Measurements from ENCODE around the gene MLF2. TPM values are rescaled to one million over a fixed set of nuclear protein-coding genes. Genes with fewer than 3 reads are reported as not detected.

The MLF2 gene
- total and polyA plus RNA-seq, 2 of the 13 experiments (the other 11 are each of a cell fraction or from before 2014, with no cell fraction given), result 88.1 to 167 TPM

DNA sequence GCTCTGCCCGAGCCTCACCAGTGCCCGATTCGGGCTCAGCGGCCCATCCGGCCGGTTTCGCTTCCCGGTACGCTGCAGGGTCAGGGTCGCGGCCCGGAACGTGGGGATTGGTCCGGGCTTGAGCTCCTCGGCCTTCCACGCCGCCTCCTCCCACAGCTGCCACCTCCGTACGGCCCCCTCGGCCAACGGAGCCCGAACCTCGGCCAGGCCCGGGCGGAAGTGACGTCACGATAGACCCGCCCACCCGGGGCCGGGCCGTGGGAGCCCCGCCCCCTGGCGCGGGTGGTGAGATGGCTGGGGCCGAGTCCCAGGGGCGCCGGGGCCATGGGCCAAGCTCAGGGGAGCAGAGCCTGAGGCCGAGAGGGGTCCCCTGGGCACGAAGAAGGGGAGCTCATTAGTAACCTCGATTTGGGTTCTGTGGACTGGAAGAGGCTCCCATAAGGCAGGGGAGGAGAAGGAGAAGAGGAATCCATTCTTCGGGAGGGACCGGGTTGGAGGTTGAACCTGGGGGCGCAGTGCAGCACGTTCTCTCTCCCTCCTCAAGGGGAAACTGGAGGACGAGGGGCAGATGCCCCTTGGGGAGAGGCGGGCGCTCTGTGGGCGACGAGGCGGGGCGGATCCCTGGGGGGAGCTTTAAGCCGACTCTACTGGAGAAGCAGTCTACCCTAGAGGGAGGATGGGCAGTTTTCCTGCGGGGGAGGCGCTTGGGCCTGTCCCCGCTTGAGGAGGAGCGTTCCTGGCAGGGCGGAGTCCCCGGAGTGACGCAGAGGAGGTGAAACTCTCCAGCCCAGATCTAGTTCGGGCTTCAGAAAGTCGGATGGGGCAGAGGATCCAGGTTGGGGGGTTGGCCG is at the start of gene MLF2 (continued):
- no peak for TF ChIP-seq NONO (IDR thresholded peaks at IDR 0.05)
- peak; percentile 54 for TF ChIP-seq NONO (CRISPR knock-in tag; conservative IDR thresholded peaks at IDR 0.05)
- TF ChIP-seq SNRNP70 (IDR thresholded peaks at IDR 0.05; ENCODE audit: low read depth, low read length), result no peak
- TF ChIP-seq CHD4 (IDR thresholded peaks at IDR 0.05; ENCODE audit: borderline replicate concordance, low read length), result 0 out of 2 replicates have a peak, but pooled peaks have one; percentile 24
- TF ChIP-seq, protein P1, sequence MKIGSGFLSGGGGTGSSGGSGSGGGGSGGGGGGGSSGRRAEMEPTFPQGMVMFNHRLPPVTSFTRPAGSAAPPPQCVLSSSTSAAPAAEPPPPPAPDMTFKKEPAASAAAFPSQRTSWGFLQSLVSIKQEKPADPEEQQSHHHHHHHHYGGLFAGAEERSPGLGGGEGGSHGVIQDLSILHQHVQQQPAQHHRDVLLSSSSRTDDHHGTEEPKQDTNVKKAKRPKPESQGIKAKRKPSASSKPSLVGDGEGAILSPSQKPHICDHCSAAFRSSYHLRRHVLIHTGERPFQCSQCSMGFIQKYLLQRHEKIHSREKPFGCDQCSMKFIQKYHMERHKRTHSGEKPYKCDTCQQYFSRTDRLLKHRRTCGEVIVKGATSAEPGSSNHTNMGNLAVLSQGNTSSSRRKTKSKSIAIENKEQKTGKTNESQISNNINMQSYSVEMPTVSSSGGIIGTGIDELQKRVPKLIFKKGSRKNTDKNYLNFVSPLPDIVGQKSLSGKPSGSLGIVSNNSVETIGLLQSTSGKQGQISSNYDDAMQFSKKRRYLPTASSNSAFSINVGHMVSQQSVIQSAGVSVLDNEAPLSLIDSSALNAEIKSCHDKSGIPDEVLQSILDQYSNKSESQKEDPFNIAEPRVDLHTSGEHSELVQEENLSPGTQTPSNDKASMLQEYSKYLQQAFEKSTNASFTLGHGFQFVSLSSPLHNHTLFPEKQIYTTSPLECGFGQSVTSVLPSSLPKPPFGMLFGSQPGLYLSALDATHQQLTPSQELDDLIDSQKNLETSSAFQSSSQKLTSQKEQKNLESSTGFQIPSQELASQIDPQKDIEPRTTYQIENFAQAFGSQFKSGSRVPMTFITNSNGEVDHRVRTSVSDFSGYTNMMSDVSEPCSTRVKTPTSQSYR (CRISPR knock-in tag; IDR thresholded peaks at IDR 0.05; ENCODE audit: borderline replicate concordance), result peak; percentile 45; the same call in 1 of the 2 replicates
- TF ChIP-seq U2AF2 (IDR thresholded peaks at IDR 0.05; ENCODE audit: low read depth, low read length), result no peak
- TF ChIP-seq, protein P2, sequence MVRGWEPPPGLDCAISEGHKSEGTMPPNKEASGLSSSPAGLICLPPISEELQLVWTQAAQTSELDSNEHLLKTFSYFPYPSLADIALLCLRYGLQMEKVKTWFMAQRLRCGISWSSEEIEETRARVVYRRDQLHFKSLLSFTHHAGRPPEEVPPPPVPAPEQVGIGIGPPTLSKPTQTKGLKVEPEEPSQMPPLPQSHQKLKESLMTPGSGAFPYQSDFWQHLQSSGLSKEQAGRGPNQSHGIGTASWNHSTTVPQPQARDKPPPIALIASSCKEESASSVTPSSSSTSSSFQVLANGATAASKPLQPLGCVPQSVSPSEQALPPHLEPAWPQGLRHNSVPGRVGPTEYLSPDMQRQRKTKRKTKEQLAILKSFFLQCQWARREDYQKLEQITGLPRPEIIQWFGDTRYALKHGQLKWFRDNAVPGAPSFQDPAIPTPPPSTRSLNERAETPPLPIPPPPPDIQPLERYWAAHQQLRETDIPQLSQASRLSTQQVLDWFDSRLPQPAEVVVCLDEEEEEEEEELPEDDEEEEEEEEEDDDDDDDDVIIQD (CRISPR knock-in tag; IDR thresholded peaks at IDR 0.05; ENCODE audit: low read depth), result no peak; the same call in 1 of the 2 replicates
- TF ChIP-seq REXO4 (CRISPR knock-in tag; IDR thresholded peaks at IDR 0.05; ENCODE audit: borderline replicate concordance), result no peak
- TF ChIP-seq ZNF83 (CRISPR knock-in tag; IDR thresholded peaks at IDR 0.05; ENCODE audit: borderline replicate concordance), result 0 out of 2 replicates have a peak, but pooled peaks have one; percentile 8
- TF ChIP-seq, protein P3, sequence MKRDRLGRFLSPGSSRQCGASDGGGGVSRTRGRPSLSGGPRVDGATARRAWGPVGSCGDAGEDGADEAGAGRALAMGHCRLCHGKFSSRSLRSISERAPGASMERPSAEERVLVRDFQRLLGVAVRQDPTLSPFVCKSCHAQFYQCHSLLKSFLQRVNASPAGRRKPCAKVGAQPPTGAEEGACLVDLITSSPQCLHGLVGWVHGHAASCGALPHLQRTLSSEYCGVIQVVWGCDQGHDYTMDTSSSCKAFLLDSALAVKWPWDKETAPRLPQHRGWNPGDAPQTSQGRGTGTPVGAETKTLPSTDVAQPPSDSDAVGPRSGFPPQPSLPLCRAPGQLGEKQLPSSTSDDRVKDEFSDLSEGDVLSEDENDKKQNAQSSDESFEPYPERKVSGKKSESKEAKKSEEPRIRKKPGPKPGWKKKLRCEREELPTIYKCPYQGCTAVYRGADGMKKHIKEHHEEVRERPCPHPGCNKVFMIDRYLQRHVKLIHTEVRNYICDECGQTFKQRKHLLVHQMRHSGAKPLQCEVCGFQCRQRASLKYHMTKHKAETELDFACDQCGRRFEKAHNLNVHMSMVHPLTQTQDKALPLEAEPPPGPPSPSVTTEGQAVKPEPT (CRISPR knock-in tag; IDR thresholded peaks at IDR 0.05; ENCODE audit: low read depth), result no peak
- TF ChIP-seq, protein P4, sequence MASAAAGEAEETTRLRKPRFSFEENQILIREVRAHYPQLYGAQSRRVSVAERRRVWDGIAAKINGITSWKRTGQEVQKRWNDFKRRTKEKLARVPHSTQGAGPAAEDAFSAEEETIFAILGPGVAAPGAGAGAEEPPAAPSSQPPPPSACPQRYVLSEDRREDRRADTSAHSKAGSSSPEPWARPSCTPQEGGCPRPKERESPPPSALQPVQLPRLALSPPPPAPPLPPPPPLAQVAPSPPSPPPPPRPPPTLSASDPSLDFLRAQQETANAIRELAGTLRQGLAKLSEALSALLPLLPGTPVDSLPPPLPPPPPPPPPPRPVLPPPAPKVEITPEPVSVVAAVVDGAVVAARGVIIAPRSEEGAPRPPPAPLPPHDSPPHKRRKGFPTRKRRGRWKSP (CRISPR knock-in tag; IDR thresholded peaks at IDR 0.05), result peak; percentile 62; the same call in 1 of the 2 replicates
- TF ChIP-seq ZNF235 (CRISPR knock-in tag; IDR thresholded peaks at IDR 0.05; ENCODE audit: borderline replicate concordance), result peak; percentile 59; the same call in 1 of the 2 replicates
- no peak for TF ChIP-seq AKAP8 (CRISPR knock-in tag; IDR thresholded peaks at IDR 0.05)
- TF ChIP-seq, protein P5, sequence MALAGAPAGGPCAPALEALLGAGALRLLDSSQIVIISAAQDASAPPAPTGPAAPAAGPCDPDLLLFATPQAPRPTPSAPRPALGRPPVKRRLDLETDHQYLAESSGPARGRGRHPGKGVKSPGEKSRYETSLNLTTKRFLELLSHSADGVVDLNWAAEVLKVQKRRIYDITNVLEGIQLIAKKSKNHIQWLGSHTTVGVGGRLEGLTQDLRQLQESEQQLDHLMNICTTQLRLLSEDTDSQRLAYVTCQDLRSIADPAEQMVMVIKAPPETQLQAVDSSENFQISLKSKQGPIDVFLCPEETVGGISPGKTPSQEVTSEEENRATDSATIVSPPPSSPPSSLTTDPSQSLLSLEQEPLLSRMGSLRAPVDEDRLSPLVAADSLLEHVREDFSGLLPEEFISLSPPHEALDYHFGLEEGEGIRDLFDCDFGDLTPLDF (CRISPR knock-in tag; IDR thresholded peaks at IDR 0.05), result peak; percentile 65; the same call in 1 of the 2 replicates
- peak; percentile 51 for TF ChIP-seq SALL1 (CRISPR knock-in tag; IDR thresholded peaks at IDR 0.05)
- TF ChIP-seq EHMT2 (IDR thresholded peaks at IDR 0.05; ENCODE audit: borderline replicate concordance, low read depth, low read length), result no peak
- no peak for TF ChIP-seq FOXM1 (CRISPR knock-in tag; IDR thresholded peaks at IDR 0.05)
- TF ChIP-seq MAFG (CRISPR knock-in tag; IDR thresholded peaks at IDR 0.05), result no peak
- TF ChIP-seq ARNTL (CRISPR knock-in tag; IDR thresholded peaks at IDR 0.05), result peak; percentile 48; the same call in 1 of the 2 replicates
- 0 out of 2 replicates have a peak, but pooled peaks have one; percentile 51 for TF ChIP-seq MTF1 (CRISPR knock-in tag; IDR thresholded peaks at IDR 0.05)
